Fibroblast of skin of left quadriceps (primary cell): Measurements from ENCODE around the gene ASF1B.

Experiments used
- DNase-seq, 2 experiments: peaks; one replicate each; pipeline ENCODE4 v3.0.0-alpha.2; 2013; ENCODE audit warnings: low read depth in 2 of 2

ASF1B gene

DNA sequence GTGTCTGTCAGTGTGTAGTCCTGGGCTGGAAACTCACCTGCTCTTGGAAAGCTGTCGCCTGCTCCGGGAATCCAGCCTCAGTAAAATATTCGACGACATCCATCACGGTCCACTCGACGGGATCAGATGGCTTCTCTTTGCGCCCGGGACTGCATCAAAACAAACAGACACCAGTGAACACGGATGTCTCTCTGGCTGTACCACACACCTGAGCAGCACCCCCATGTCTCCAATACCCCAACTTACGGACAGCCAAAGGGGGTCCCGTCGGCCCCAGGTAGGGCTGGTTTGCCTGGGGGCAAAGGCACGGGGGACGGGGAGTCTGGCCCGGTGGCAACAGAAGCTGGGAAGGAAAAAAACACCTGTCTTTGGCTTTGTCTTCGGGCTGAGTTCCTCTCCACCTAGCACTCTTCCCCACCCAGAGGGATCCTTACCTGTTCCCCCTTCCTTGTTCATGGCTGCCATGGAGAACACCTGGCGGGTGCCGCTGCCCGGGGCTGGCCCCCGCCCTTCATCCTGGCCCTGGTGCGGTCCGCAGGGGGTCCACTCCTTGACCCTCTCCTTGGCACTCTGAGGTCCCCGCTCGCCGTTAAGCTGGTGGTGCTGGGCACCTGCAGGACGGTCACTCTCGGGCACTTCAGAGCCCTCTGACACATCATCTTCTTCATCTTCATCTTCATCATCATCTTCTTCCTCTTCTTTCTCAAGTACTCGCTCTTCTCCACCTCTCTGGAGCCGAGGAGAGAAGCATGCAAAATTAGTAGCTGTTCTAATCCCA, 47.6 kb downstream of the ASF1B start:
- no peak for DNase-seq

DNA sequence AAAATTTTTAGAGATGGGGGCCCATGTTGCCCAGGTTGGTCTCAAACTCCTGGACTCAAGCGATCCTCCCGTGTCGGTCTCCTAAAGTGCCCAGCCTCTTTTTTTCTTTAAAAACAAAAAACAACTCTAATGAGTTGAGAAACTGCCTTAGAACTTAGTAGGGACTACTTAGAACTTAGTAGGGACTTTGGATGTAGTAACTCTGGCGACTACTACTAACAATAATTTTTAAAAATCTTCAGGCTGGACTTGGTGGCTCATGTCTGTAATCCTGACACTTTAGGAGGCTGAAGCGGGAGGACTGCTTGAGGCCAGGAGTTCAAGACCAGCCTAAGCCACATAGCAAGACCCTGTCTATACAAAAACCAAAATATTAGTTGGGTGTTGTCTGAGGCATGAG, 50.3 kb downstream of the ASF1B start:
- DNase-seq = no peak

DNA sequence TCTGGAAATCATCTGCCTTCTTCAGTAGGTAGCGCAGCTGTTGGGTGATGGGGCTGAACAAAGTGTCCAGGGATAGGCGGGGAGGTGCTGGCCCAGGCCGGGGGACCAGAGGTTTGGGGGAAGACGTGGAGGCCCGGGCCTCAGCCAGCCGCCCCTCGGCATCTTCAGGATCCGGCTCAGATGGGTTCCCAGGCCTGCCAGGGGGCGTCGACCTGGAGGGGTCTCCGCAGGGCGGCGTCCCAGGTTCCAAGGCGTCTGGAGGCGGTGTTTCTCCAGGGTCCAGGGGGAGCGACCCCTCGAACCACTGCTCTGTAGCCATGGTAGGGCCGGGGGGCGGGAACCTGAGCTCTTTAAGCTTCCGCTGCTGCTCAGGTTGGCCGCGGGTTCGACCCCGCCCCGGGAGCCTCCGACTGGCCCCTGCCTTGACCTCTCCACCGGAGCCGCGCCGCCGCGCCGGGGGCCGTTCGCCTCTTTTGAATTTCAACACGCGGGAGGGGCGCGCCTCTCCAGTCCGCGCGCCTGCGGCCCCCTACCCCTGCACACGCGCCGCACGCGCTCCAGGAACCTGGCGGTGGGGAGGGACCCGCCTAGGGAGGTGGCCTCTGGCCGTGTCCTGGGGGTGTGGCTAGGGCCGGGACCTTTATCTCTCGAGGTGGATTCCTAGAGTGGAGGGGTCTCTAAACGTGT, 50.9 kb downstream of the ASF1B start, which contains the start of gene C19orf67:
TSS of gene C19orf67 (minus strand) at position 475 of the 687 bp plus-strand sequence. CDS start at position 319, 156 bp downstream.
- no peak for DNase-seq

DNA sequence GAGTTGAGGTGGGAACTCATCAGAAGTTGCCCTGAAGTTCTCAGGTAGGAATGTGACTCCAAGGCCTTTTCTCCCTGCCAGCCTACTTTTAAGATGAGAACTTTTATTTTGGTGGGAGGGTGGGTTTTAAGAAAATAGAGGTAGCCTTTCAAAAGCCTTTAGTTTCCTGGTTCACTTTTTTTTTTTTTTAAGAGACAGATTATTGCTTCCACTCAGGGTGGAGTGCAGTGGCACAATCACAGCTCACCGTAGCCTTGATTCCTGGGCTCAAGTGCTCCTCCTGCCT, 53.8 kb downstream of the ASF1B start:
- no peak for DNase-seq

DNA sequence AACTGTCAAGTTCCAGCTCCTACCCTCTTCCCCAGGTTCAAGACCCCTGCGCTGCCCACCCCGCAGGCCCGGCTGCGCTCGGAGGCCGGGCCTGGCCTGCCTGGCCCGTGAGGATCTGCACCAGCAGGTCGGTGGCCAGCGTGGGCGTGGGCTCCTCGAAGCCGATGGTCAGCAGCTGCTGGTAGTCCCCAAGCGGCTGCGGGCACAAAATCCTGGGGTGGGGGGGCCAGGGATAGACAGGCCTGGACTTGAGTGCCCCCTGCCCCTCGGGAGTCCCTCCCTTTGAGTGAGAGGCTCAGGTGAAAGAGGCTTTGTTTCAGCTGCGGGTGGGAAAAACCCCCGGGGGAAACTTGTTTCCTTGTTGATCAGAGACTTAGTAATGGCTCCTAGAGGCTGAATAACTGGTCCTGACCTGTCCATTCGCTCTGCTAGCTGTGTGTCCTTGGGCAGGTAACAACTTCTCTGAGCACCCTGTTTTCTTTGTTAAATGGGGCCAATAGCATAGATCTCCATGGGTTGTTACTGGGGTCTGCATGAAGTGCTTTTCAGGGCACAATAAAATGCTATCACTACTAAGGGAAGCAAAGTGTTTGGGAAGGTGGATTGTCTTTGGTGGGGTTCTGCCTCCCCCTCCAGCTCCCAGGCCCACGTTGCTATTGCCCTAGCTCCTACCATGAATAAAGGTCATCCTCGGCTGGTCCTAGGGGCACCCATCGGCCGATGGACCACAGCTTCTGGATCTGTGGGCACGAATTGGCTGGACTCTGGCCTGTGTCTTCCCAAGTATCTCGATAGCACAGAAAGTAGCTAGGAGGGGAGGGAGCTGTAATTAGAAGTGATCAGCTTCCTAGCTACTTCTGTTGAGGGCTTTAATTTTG, 54.4 kb downstream of the ASF1B start:
- DNase-seq = no peak

DNA sequence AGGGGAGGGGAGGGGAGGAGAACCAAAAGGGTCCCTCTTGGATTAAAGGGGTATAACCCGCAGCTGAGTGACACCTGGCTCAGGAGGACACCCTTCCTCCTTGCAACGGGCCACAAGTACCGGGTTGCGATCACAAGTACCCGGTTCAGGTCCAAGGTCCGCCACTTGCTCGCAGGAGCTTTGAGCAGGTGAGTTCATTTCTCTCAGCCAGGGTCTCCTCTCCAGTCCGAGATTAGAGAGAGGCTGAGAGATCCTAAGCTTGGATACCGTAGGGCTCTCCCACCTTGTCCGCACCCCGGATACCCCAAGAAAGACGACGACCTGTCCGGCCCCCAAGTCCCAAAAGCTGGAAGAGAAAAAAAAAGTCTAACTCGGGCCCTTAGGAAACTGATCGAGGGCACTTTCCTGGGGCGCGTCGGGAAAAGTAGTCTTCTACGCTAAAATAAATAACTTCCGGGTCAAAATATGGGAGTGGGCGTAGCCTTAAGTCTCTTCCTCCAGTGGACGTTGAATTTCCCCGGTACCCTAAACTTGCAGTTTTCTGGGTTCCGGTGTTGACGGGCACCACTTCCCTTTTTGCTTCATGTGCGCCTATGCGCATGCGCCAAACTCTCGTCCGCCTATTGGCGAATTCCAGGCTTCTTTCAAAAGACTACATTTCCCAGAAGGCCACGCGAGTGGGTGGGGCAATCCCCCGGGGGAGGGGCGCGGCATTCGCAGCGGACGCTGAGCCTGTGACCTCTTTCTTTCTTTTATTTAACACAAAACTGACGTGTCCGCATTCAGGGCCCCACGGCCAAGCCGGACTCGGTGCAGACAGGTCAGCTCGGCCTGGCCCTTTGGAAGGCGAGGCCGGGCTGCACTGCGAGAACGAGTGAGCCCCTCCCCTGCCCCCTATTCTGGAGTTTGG, 55.2 kb downstream of the ASF1B start:
- peak; percentile 99 for DNase-seq

DNA sequence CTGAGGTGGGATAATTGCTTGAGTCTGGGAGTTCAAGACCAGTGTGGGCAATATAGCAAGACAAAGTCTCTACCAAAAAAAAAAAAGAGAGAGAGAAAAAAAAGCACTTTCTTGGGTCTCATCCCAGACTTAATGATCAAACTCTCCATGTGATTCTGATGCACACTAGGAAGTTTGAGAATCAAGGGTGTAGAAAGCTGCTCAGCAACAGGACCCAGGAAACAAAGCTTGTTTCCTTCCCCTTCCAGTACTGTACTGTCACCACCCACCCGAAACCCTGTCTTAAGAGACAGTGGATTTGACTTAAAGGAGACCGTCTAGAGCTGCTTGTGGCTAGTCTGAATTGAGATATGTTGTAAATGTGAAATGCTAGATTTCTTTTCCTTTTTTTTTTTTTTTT, 58.0 kb downstream of the ASF1B start:
- DNase-seq = no peak

DNA sequence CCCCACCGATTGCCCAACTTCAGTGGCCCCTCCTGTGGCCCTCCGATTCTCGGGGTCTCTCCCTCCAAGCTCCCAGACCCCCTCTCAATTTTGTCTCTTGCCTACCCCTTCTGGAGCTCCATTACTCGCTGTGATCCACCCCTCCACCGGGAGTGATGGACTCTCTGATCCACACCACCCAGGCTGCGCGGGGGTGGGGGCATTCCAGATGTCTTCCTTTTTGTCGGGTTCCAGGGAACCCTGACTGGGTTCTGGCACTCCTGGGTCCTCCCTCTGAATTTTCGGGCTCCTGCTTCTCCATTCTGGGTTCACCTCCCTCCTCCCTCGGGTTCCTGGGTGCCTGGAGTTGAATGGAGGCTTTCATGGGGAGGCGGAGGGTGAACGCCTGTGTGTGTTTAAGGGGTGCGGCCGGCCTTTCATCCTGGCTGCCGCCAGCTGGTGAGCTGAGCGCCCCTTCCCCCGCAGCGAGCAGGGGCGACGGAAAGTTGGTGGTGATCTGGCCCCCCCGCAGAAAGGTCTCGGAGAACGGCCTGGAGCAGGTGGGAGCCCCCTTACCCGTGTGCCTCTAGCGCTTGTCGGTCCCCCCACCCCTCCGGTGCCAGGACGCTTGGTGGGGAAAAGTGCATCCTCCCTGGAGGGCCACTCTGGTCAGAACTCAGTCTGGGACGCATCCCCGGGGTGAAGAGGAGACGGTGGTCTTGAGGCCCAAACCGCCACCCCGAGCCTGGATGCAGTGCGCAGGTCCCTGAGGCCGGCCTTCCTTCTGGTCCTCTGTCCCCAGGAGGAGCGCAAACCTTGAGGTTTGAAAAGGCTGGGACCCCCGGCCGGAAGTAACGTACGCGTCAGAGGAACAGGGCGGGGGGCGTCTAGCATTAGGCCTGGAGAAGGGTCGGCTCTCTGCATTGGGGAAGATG, 62.2 kb downstream of the ASF1B start:
- no peak for DNase-seq

DNA sequence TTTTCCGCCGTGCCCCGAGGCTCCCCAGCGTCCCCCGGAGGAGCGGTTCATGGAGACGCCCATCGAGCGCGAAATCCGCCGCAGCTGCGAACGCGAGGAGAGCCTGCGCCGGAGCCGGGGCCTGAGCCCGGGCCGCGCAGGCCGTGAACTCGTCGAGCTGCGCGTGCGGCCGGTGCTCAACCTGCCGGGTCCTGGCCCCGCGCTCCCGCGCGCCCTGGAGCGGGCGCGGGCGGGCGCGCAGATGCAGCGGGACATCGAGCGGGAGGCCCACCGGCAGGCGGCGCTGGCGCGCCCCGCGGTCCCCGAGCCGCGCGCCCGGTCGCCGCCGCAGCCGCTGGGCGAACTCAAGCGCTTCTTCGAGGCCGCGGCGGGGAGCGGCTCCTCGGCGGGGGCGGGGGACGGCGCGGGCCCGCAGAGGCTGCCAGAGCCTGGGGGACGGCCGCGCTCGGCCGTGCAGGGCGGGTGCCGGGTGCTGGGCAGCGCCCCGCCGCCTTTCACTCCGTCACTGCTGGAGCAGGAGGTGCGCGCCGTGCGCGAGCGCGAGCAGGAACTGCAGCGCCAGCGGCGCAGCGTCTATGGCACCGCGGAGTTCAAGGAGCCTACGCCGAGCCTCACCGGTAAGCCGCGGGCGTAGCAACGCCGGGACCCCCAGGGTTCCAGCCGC, 63.0 kb downstream of the ASF1B start:
- DNase-seq = peak; percentile 22 to 31

DNA sequence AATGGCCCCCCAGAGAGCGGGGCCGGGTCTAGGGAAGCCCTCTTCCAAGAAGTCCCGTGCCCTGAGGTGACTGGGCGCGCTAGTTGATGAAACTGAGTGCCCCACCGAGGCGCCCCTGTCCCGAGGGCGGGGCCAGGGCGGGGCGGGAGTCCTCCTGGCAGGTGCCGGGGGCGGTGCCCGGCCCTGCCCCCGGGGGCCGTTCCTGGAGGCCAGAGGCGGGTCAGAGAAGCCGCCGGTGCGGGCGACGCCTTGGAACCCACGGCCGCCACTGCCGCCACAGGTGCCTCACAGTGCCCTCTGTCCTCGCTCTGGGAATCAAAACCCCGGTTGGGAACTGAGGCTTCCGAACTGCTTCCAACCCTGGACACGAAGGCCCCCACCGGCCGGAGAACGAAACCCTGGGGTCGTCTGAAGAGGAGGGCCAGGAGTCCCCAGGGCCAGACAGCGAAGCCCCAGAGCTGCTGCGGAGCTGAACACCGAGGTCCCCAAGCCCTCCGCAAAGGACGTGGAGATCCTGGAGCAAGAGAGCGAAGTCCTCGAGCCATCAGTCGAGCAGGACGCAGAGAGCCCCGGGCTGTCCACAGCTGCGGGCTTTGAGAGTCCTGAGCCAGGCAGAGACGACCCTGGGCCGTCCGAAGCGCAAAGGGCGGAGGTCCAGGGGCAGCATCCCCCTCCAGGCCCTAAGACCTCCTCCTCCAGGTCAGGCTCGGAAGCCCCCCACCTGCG, 63.7 kb downstream of the ASF1B start, which contains the start of gene MISP3:
TSS of gene MISP3 (plus strand) at position 252 of the 726 bp plus-strand sequence. CDS start 524 bp downstream, outside the sequence.
- DNase-seq = no peak

DNA sequence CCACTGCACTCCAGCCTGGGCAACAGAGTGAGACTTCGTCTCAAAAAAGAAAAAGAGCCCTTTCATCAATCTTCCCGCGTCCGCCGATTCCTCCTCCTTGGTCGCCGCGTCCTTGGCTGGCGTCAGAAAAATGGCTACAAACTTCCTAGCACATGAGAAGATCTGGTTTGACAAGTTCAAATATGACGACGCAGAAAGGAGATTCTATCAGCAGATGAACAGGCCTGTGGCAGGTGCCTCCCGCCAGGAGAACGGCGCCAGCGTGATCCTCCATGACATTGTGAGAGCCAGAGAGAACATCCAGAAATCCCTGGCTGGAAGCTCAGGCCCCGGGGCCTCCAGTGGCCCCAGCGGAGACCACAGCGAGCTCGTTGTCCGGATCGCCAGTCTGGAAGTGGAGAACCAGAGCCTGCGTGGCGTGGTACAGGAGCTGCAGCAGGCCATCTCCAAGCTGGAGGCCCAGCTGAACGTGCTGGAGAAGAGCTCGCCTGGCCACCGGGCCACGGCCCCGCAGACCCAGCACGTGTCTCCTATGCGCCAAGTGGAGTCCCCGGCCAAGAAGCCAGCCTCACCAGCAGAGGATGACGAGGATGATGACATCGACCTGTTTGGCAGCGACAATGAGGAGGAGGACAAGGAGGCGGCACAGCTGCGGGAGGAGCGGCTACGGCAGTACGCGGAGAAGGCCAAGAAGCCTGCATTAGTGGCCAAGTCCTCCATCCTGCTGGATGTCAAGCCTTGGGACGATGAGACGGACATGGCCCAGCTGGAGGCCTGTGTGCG, 65.9 kb downstream of the ASF1B start:
- DNase-seq = no peak
